Measurements from ENCODE around the gene XXYLT1.
"Not testable (repeated sequence)": the region's sequence is repeated elsewhere in the genome, so short reads cannot be mapped to it uniquely, and the experiment has no call there.

The XXYLT1 gene

DNA sequence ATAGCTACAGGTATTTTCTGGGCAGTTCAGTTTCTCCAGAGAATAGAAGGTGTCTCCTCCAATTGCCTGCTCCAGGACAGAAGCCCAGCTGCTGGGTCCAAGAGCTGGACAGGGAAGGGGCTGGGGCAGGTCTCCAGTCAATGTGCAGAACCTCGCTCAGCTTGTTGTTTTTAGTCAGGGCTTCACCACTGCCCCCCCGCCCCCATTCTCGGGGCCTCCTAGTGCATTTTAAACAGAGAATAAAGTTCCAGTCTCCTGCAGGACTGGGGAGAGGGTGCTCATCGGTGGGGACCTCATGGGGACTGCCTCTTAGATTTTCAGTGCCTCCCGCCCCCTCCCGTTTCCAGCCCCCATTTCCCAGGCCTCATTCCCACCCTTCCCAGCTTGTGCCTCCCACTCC lies 216.6 kb downstream of the XXYLT1 start:
- Histone ChIP-seq H3K4me1 (ENCODE audit: control insufficient read depth, low read length) (no peaks in the 10 kb centered on the region), H3K4me2 (ENCODE audit: low read length) (no peak overlapping the region), H3F3A (ENCODE audit: control insufficient read depth, insufficient read depth) (no peaks in the 10 kb centered on the region), H3K36me3 (ENCODE audit: control insufficient read depth, low read length) (no peaks in the 10 kb centered on the region), H4K20me1 (ENCODE audit: control insufficient read depth, insufficient read depth, low read depth, low read length) (no peaks in the 10 kb centered on the region), H3K9me3 (ENCODE audit: control insufficient read depth, insufficient read depth, low read length) (no peaks in the 10 kb centered on the region), H3K27ac (ENCODE audit: low read depth, low read length) (no peak overlapping the region), H3K9me2 (replicated peaks; ENCODE audit: control insufficient read depth, low read length) (no peaks in the 10 kb centered on the region), H3K79me2 (ENCODE audit: control insufficient read depth, low read length) (no peaks in the 10 kb centered on the region), H3K27me3 (ENCODE audit: control insufficient read depth, low read length) (peaks cover 11% of the 10 kb centered on the region), H3K4me3 (ENCODE audit: low read length) (no peak overlapping the region)
- TF ChIP-seq, protein P1, sequence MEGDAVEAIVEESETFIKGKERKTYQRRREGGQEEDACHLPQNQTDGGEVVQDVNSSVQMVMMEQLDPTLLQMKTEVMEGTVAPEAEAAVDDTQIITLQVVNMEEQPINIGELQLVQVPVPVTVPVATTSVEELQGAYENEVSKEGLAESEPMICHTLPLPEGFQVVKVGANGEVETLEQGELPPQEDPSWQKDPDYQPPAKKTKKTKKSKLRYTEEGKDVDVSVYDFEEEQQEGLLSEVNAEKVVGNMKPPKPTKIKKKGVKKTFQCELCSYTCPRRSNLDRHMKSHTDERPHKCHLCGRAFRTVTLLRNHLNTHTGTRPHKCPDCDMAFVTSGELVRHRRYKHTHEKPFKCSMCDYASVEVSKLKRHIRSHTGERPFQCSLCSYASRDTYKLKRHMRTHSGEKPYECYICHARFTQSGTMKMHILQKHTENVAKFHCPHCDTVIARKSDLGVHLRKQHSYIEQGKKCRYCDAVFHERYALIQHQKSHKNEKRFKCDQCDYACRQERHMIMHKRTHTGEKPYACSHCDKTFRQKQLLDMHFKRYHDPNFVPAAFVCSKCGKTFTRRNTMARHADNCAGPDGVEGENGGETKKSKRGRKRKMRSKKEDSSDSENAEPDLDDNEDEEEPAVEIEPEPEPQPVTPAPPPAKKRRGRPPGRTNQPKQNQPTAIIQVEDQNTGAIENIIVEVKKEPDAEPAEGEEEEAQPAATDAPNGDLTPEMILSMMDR (IDR thresholded peaks at IDR 0.05; ENCODE audit: low read depth, low read length, poor library complexity, severe bottlenecking) = no peak
- no peak for TF ChIP-seq EZH2phosphoT487 (IDR thresholded peaks at IDR 0.05; ENCODE audit: borderline replicate concordance, low read length)

DNA sequence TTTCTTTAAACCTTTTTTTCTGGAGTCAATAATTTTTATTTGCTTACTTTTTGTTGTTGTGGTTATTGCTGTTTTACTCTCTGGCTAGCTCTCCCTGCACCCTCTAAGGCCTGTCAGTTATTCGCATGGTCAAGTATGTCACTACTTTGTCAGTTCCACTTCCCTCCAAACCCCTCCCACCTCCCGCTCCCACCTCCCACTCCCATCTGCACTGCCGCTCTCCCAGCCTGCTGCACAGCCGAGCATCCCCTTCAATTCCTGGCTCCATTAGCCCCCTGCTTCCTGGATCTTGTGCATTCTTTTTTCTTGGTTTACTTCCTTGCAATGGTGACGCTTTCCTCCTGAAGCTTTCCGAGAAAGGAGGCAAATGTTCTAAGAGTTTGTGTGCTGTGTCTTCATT lies 218.0 kb downstream of the XXYLT1 start:
- Histone ChIP-seq H3K36me3 (ENCODE audit: control insufficient read depth, low read length) (no peaks in the 10 kb centered on the region), H3K79me2 (ENCODE audit: control insufficient read depth, low read length) (no peaks in the 10 kb centered on the region), H3F3A (ENCODE audit: control insufficient read depth, insufficient read depth) (no peaks in the 10 kb centered on the region), H3K4me2 (ENCODE audit: low read length) (no peak overlapping the region), H3K4me1 (ENCODE audit: control insufficient read depth, low read length) (no peaks in the 10 kb centered on the region), H3K4me3 (ENCODE audit: low read length) (no peak overlapping the region), H3K9me3 (ENCODE audit: control insufficient read depth, insufficient read depth, low read length) (no peaks in the 10 kb centered on the region), H3K27me3 (ENCODE audit: control insufficient read depth, low read length) (peaks cover 11% of the 10 kb centered on the region), H3K9me2 (replicated peaks; ENCODE audit: control insufficient read depth, low read length) (no peaks in the 10 kb centered on the region), H3K27ac (ENCODE audit: low read depth, low read length) (no peak overlapping the region), H4K20me1 (ENCODE audit: control insufficient read depth, insufficient read depth, low read depth, low read length) (no peaks in the 10 kb centered on the region)
- no peak for TF ChIP-seq EZH2phosphoT487 (IDR thresholded peaks at IDR 0.05; ENCODE audit: borderline replicate concordance, low read length)
- TF ChIP-seq, protein P1 (IDR thresholded peaks at IDR 0.05; ENCODE audit: low read depth, low read length, poor library complexity, severe bottlenecking) = no peak

DNA sequence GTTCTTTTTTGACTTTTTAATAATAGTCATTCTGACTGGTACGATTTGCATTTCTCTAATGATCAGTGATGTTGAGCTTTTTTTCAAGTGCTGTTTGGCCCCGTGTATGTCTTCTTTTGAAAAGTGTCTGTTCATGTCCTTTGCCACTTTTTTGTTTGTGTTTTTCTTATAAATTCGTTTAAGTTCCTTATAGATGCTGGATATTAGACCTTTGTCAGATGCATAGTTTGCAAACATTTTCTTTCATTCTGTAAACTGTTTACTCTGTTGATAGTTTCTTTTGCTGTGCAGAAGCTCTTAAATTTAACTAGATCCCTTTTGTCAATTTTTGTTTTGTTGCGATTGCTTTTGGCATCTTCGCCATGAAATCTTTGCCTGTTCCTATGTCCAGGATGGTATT lies 220.7 kb downstream of the XXYLT1 start:
- H3K27ac ChIP-seq (ENCODE audit: low read depth, low read length); H4K20me1 ChIP-seq (ENCODE audit: control insufficient read depth, insufficient read depth, low read depth, low read length); H3K4me3 ChIP-seq (ENCODE audit: low read length); H3K9me3 ChIP-seq (ENCODE audit: control insufficient read depth, insufficient read depth, low read length); H3K36me3 ChIP-seq (ENCODE audit: control insufficient read depth, low read length); H3F3A ChIP-seq (ENCODE audit: control insufficient read depth, insufficient read depth); H3K9me2 ChIP-seq (replicated peaks; ENCODE audit: control insufficient read depth, low read length); H3K4me2 ChIP-seq (ENCODE audit: low read length); H3K4me1 ChIP-seq (ENCODE audit: control insufficient read depth, low read length); H3K79me2 ChIP-seq (ENCODE audit: control insufficient read depth, low read length): not testable (repeated sequence)
- peaks cover 11% of the 10 kb centered on the region for H3K27me3 ChIP-seq (ENCODE audit: control insufficient read depth, low read length)

DNA sequence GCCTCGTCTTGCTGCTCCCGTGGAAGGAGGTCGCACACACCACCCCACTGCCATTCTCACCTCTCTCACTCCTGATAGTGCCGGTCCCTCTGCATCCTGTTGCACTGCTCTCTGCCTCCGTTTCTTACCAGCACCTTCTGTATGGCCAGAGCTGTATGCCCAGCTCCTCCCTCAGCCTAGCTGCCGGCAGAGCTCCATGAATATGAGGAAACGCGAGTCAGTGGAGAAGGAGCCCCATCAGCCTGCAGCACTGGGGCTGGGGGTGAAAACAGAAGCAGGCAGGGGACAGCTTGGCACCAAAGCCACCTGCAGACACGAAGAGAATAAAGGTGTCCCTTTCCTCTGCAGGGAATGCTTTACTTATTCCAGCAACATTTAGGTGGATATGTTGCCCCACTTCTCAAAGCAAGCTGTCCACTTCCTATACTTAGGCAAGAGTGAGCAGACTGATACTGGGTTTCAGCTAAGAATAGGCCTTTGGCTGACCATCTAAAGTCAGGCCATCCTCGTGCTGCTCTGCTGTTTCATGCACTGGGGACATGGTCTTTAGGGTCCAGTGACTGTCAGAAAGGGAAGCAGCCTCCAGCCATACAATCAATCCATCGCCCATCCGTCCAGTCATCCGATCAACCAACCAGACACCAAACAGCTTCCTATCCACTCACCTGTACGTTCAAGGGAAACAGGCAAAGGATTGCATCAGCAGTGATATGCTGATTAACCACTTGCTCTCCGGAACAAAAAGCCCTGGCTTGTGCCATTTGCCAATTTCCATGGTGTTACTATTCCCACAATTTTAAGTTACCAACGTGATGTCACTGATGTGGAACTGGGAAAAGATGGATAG lies 222.7 kb downstream of the XXYLT1 start:
- no peak overlapping the region for H3K4me3 ChIP-seq (ENCODE audit: low read length)
- H4K20me1 ChIP-seq (ENCODE audit: control insufficient read depth, insufficient read depth, low read depth, low read length) = no peaks in the 10 kb centered on the region
- no peak overlapping the region for H3K4me2 ChIP-seq (ENCODE audit: low read length)
- H3K9me2 ChIP-seq (replicated peaks; ENCODE audit: control insufficient read depth, low read length) = no peaks in the 10 kb centered on the region
- no peaks in the 10 kb centered on the region for H3K4me1 ChIP-seq (ENCODE audit: control insufficient read depth, low read length)
- no peak overlapping the region for H3K27ac ChIP-seq (ENCODE audit: low read depth, low read length)
- peaks cover 11% of the 10 kb centered on the region for H3K27me3 ChIP-seq (ENCODE audit: control insufficient read depth, low read length)
- TF ChIP-seq EZH2phosphoT487 (IDR thresholded peaks at IDR 0.05; ENCODE audit: borderline replicate concordance, low read length) = no peak
- H3K79me2 ChIP-seq (ENCODE audit: control insufficient read depth, low read length) = no peaks in the 10 kb centered on the region
- no peaks in the 10 kb centered on the region for H3K36me3 ChIP-seq (ENCODE audit: control insufficient read depth, low read length)
- no peaks in the 10 kb centered on the region for H3K9me3 ChIP-seq (ENCODE audit: control insufficient read depth, insufficient read depth, low read length)
- no peaks in the 10 kb centered on the region for H3F3A ChIP-seq (ENCODE audit: control insufficient read depth, insufficient read depth)

Data from DOHH2 (cell line).